HEK293 (cell line): ENCODE results near the gene CORO2B.

Experiments
- AEBP2 ChIP-seq: fragments of 450-650 bp; formaldehyde crosslinking; IDR thresholded peaks from 2 replicates; pipeline ENCODE4 v1.5.1; 2016; ENCODE audit warnings: missing biosample characterization, missing genetic modification characterization, borderline replicate concordance
- HOXA7 ChIP-seq: sonication (generic); formaldehyde crosslinking; IDR thresholded peaks from 2 replicates; pipeline ENCODE4 v1.8.1; 2022; ENCODE audit warnings: missing genetic modification reagents, borderline replicate concordance
- HOXC10 ChIP-seq: sonication (generic); formaldehyde crosslinking; IDR thresholded peaks from 2 replicates; pipeline ENCODE4 v1.8.1; 2023; ENCODE audit warnings: mild to moderate bottlenecking, missing genetic modification reagents
- OVOL3 ChIP-seq: fragments of 450-650 bp; formaldehyde crosslinking; IDR thresholded peaks from 2 replicates; pipeline ENCODE4 v1.5.1; 2016; ENCODE audit warnings: missing biosample characterization, missing genetic modification characterization
- PRDM6 ChIP-seq: fragments of 450-650 bp; formaldehyde crosslinking; IDR thresholded peaks from 2 replicates; pipeline ENCODE4 v1.5.1; 2017; ENCODE audit warnings: missing biosample characterization, missing genetic modification characterization
- SP3 ChIP-seq: fragments of 450-650 bp; formaldehyde crosslinking; IDR thresholded peaks from 2 replicates; pipeline ENCODE4 v1.5.1; 2016; ENCODE audit warnings: missing biosample characterization, missing genetic modification characterization
- TSHZ1 ChIP-seq: fragments of 450-650 bp; formaldehyde crosslinking; IDR thresholded peaks from 2 replicates; pipeline ENCODE4 v1.5.1; 2016; ENCODE audit warnings: missing biosample characterization, missing genetic modification characterization, borderline replicate concordance
- WT1 ChIP-seq: fragments of 450-650 bp; formaldehyde crosslinking; IDR thresholded peaks from 2 replicates; pipeline ENCODE4 v1.5.1; 2016; ENCODE audit warnings: missing biosample characterization, missing genetic modification characterization
- ZBTB17 ChIP-seq: fragments of 450-650 bp; formaldehyde crosslinking; IDR thresholded peaks from 2 replicates; pipeline ENCODE4 v1.5.1; 2016; ENCODE audit warnings: missing biosample characterization, missing genetic modification characterization
- ZBTB20 ChIP-seq: fragments of 450-650 bp; formaldehyde crosslinking; IDR thresholded peaks from 2 replicates; pipeline ENCODE4 v1.5.1; 2016; ENCODE audit warnings: missing biosample characterization, missing genetic modification characterization
- ZBTB21 ChIP-seq: fragments of 450-650 bp; formaldehyde crosslinking; IDR thresholded peaks from 2 replicates; pipeline ENCODE4 v1.5.1; 2017; ENCODE audit warnings: missing biosample characterization, missing genetic modification characterization
- ZBTB48 ChIP-seq: fragments of 450-650 bp; formaldehyde crosslinking; IDR thresholded peaks from 2 replicates; pipeline ENCODE4 v1.5.1; 2016; ENCODE audit warnings: missing biosample characterization, missing genetic modification characterization
- ZBTB7A ChIP-seq: fragments of 450-650 bp; formaldehyde crosslinking; IDR thresholded peaks from 2 replicates; pipeline ENCODE4 v1.5.1; 2016; ENCODE audit warnings: low read depth, missing biosample characterization, missing genetic modification characterization
- ZEB2 ChIP-seq: fragments of 450-650 bp; formaldehyde crosslinking; IDR thresholded peaks from 2 replicates; pipeline ENCODE4 v1.5.1; 2016; ENCODE audit warnings: missing biosample characterization, missing genetic modification characterization
- ZFP3 ChIP-seq: fragments of 450-650 bp; formaldehyde crosslinking; IDR thresholded peaks from 2 replicates; pipeline ENCODE4 v1.5.1; 2016; ENCODE audit warnings: low read depth, missing biosample characterization, missing genetic modification characterization
- ZNF121 ChIP-seq: fragments of 450-650 bp; formaldehyde crosslinking; IDR thresholded peaks from 2 replicates; pipeline ENCODE4 v1.5.1; 2016; ENCODE audit warnings: missing biosample characterization, missing genetic modification characterization
- ZNF16 ChIP-seq: fragments of 450-650 bp; formaldehyde crosslinking; IDR thresholded peaks from 2 replicates; pipeline ENCODE4 v1.5.1; 2016; ENCODE audit warnings: low read depth, missing biosample characterization, missing genetic modification characterization
- ZNF18 ChIP-seq: fragments of 450-650 bp; formaldehyde crosslinking; IDR thresholded peaks from 2 replicates; pipeline ENCODE4 v1.5.1; 2016; ENCODE audit warnings: missing biosample characterization, missing genetic modification characterization
- ZNF184 ChIP-seq: fragments of 450-650 bp; IDR thresholded peaks from 2 replicates; pipeline ENCODE4 v1.5.1; 2018; ENCODE audit warnings: missing biosample characterization, mild to moderate bottlenecking, missing genetic modification characterization
- ZNF202 ChIP-seq: fragments of 450-650 bp; formaldehyde crosslinking; IDR thresholded peaks from 2 replicates; pipeline ENCODE4 v1.5.1; 2016; ENCODE audit warnings: missing biosample characterization, missing genetic modification characterization, borderline replicate concordance
- ZNF223 ChIP-seq: fragments of 450-650 bp; formaldehyde crosslinking; IDR thresholded peaks from 2 replicates; pipeline ENCODE4 v1.5.1; 2016; ENCODE audit warnings: missing biosample characterization, missing genetic modification characterization
- ZNF24 ChIP-seq: fragments of 450-650 bp; formaldehyde crosslinking; IDR thresholded peaks from 2 replicates; pipeline ENCODE4 v1.5.1; 2016; ENCODE audit warnings: missing biosample characterization, missing genetic modification characterization
- ZNF324 ChIP-seq: fragments of 450-650 bp; formaldehyde crosslinking; IDR thresholded peaks from 2 replicates; pipeline ENCODE4 v1.5.1; 2016; ENCODE audit warnings: missing biosample characterization, missing genetic modification characterization
- ZNF335 ChIP-seq: fragments of 450-650 bp; formaldehyde crosslinking; conservative IDR thresholded peaks from 2 replicates; pipeline ENCODE4 v1.5.1; 2016; ENCODE audit warnings: missing biosample characterization, missing genetic modification characterization
- ZNF350 ChIP-seq: fragments of 450-650 bp; formaldehyde crosslinking; IDR thresholded peaks from 2 replicates; pipeline ENCODE4 v1.5.0; 2017; ENCODE audit warnings: missing biosample characterization, mild to moderate bottlenecking, missing genetic modification characterization
- ZNF596 ChIP-seq: fragments of 450-650 bp; IDR thresholded peaks from 2 replicates; pipeline ENCODE4 v1.5.0; 2018; ENCODE audit warnings: missing biosample characterization, mild to moderate bottlenecking, missing genetic modification characterization, moderate library complexity
- ZNF626 ChIP-seq: fragments of 450-650 bp; sonication (Bioruptor Pico); formaldehyde crosslinking; IDR thresholded peaks from 2 replicates; pipeline ENCODE4 v1.5.1; 2018; ENCODE audit warnings: missing biosample characterization, missing genetic modification characterization, inconsistent platforms
- ZNF629 ChIP-seq: fragments of 450-650 bp; formaldehyde crosslinking; IDR thresholded peaks from 2 replicates; pipeline ENCODE4 v1.5.1; 2017; ENCODE audit warnings: missing biosample characterization, missing genetic modification characterization
- ZNF654 ChIP-seq: fragments of 450-650 bp; formaldehyde crosslinking; IDR thresholded peaks from 2 replicates; pipeline ENCODE4 v1.5.1; 2016; ENCODE audit warnings: low read depth, missing biosample characterization, missing genetic modification characterization
- ZNF677 ChIP-seq: fragments of 450-650 bp; IDR thresholded peaks from 2 replicates; pipeline ENCODE4 v1.5.0; 2018; ENCODE audit warnings: missing biosample characterization, mild to moderate bottlenecking, missing genetic modification characterization, moderate library complexity
- ZNF777 ChIP-seq: fragments of 450-650 bp; formaldehyde crosslinking; IDR thresholded peaks from 2 replicates; pipeline ENCODE4 v1.5.1; 2017; ENCODE audit warnings: missing biosample characterization, missing genetic modification characterization, borderline replicate concordance
- ZSCAN4 ChIP-seq: fragments of 450-650 bp; formaldehyde crosslinking; IDR thresholded peaks from 2 replicates; pipeline ENCODE4 v1.5.1; 2017; ENCODE audit warnings: missing biosample characterization, missing genetic modification characterization
- ZXDB ChIP-seq: fragments of 450-650 bp; formaldehyde crosslinking; IDR thresholded peaks from 2 replicates; pipeline ENCODE4 v1.5.1; 2016; ENCODE audit warnings: missing biosample characterization, missing genetic modification characterization

CORO2B gene

GRCh38 chr15:68700455-68701123 is 121.8 kb downstream of the CORO2B start (continued):
- TF ChIP-seq SP3 (peak; percentile 57), ZNF629 (tag by site-specific recombination) (peak; percentile 92), ZNF596 (peak; percentile 90), TSHZ1 (peak; percentile 81), ZNF335 (tag by site-specific recombination) (peak; percentile 79), ZBTB21 (tag by site-specific recombination) (peak; percentile 72; the same call in 1 of the 2 replicates), ZFP3 (no peak), ZNF24 (tag by site-specific recombination) (peak; percentile 78), HOXC10 (CRISPR knock-in tag) (no peak), ZBTB7A (tag by site-specific recombination) (no peak), ZNF223 (tag by site-specific recombination) (no peak), ZNF626 (tag by site-specific recombination) (no peak), ZNF121 (tag by site-specific recombination) (no peak), PRDM6 (no peak), OVOL3 (tag by site-specific recombination) (no peak), ZEB2 (tag by site-specific recombination) (peak; percentile 97), ZXDB (tag by site-specific recombination) (peak; percentile 94), ZNF184 (tag by site-specific recombination) (peak; percentile 72), ZBTB17 (peak; percentile 97), ZNF16 (tag by site-specific recombination) (no peak), ZBTB20 (tag by site-specific recombination) (peak; percentile 71), ZNF324 (0 out of 2 replicates have a peak, but pooled peaks have one; percentile 23), ZNF654 (tag by site-specific recombination) (no peak), WT1 (tag by site-specific recombination) (peak; percentile 93), ZNF202 (tag by site-specific recombination) (no peak), ZNF777 (tag by site-specific recombination) (no peak), ZSCAN4 (no peak; the same call in 1 of the 2 replicates), ZBTB48 (tag by site-specific recombination) (peak; percentile 97), HOXA7 (CRISPR knock-in tag) (no peak), ZNF350 (tag by site-specific recombination) (no peak), ZNF677 (no peak), AEBP2 (no peak), ZNF18 (tag by site-specific recombination) (no peak)
